ENCODE results near the gene TVP23C. TPM values are rescaled to one million over a fixed set of nuclear protein-coding genes. Genes with fewer than 3 reads are reported as not detected.

Gene TVP23C
- total RNA-seq, 2 donors from 2014 or later: 5.7 to 10.6 TPM

Other genes with a start within 250 kb of the TVP23C start
- under 1 TPM; 0.76 to 0.80 TPM for gene TEKT3, start 221.9 kb downstream of the TVP23C start, total RNA-seq
- 1 to 10 TPM; 1.7 to 4.9 TPM for gene CDRT4, start 95.9 kb downstream of the TVP23C start, total RNA-seq
- under 1 TPM; 0.16 to 0.56 TPM for gene FBXW10B, start 56.2 kb upstream of the TVP23C start, total RNA-seq
- 10 to 100 TPM; 17.5 to 18.1 TPM for gene TRIM16, start 120.8 kb upstream of the TVP23C start, total RNA-seq
- gene ZNF286A, start 136.3 kb upstream of the TVP23C start, total RNA-seq: 10 to 100 TPM; 12.7 to 13.7 TPM
- not detected for gene TBC1D26, start 168.8 kb upstream of the TVP23C start, total RNA-seq

Data from left cardiac atrium (tissue), 2 donors.